ENCODE measurements around the gene IPCEF1.

IPCEF1 gene

DNA sequence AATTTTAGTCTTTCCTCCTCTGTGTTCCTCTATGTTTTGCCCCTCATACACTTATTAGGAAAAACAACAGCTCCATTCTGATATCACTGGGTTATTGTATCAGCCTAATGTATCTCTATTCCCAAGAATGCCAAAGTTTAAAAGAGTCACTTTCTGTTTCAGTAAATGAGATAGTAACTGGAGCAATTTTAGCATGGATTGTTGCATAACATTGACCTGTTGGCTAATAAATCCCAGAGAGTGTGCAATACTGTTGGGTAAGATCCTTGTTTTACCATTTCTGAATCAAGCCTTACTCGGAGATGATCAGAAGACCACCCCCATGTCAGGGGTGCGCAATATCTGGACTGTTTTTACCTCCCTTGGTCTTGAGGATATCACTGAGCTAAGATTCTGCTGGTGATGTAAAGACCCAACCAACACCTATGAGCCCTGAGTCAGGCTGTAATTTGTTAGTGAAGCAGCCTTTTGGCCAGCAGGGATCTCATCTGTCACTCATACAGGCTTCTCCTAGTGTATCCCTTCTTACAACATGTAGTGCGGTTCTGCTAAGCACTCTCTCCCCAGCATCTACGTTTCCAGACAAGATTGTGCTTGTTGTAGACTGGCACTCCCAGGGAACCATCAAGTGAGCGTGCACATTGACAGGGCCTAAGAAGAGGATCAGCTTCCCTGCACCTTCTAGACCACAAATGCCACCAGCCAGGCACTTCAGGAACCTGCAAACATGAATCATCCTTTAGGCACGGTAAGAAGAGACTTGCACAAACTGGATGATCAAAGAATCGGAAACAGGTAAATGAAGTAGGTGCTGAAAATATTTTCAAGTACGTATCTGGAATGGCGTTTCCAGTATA, 11.5 kb upstream of the IPCEF1 start:
- H3K4me1 ChIP-seq (ENCODE audit: control insufficient read depth, insufficient read depth, low read length) = peaks cover 6% of the 10 kb centered on the region
- H3K9me3 ChIP-seq (ENCODE audit: control insufficient read depth, low read length) = no peaks in the 10 kb centered on the region
- H3K27me3 ChIP-seq (ENCODE audit: control insufficient read depth, insufficient read depth, low read length) = no peaks in the 10 kb centered on the region
- H3K9ac ChIP-seq (ENCODE audit: low read length) = no peak overlapping the region
- no peaks in the 10 kb centered on the region for H3K36me3 ChIP-seq (ENCODE audit: control insufficient read depth, insufficient read depth, low read length)
- H3K4me3 ChIP-seq (ENCODE audit: low read length) = no peak overlapping the region

DNA sequence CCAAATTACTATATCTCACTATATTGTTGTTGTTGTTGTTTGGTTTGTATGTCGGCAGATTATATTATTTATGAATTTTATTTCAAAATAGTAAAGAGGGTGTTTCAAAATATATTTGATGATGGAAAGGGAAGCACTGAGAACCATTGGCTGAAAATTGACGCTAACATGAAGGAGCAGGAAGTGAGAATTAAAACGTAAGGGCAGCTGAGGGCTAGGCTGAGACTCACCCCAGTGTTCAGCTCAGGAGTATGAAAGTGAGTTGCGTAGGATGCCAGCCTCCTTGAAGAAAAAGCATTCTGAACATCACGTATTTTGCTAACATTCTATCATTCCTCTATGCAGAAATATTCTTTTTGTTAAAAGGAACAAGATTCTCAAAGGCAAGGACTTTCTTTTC, 10.7 kb upstream of the IPCEF1 start:
- Histone ChIP-seq H3K4me3 (ENCODE audit: low read length) (no peak overlapping the region), H3K4me1 (ENCODE audit: control insufficient read depth, insufficient read depth, low read length) (peaks cover 6% of the 10 kb centered on the region), H3K9me3 (ENCODE audit: control insufficient read depth, low read length) (no peaks in the 10 kb centered on the region), H3K36me3 (ENCODE audit: control insufficient read depth, insufficient read depth, low read length) (no peaks in the 10 kb centered on the region), H3K9ac (ENCODE audit: low read length) (no peak overlapping the region), H3K27me3 (ENCODE audit: control insufficient read depth, insufficient read depth, low read length) (no peaks in the 10 kb centered on the region)

DNA sequence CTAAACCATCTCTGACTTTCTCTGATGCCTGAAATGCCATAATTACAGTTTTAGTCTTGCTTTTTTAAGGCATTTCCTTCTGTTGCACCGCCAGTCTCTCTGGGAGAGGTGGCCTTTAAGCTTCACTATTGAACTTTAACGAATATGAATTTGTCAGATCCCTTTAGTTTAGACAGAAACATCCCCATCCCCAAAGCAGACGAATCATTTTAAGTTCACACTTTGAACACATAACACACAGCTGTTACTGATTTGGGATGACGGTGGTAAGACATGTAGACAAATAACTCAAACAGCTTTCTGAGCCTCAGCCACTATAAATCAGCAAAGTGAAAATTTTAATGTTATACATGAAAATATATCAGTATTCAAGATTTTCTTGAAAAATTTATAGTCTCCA, 7.2 kb upstream of the IPCEF1 start:
- Histone ChIP-seq H3K9ac (ENCODE audit: low read length) (no peak overlapping the region), H3K27me3 (ENCODE audit: control insufficient read depth, insufficient read depth, low read length) (no peaks in the 10 kb centered on the region), H3K9me3 (ENCODE audit: control insufficient read depth, low read length) (no peaks in the 10 kb centered on the region), H3K4me3 (ENCODE audit: low read length) (no peak overlapping the region), H3K36me3 (ENCODE audit: control insufficient read depth, insufficient read depth, low read length) (no peaks in the 10 kb centered on the region), H3K4me1 (ENCODE audit: control insufficient read depth, insufficient read depth, low read length) (no peaks in the 10 kb centered on the region)

DNA sequence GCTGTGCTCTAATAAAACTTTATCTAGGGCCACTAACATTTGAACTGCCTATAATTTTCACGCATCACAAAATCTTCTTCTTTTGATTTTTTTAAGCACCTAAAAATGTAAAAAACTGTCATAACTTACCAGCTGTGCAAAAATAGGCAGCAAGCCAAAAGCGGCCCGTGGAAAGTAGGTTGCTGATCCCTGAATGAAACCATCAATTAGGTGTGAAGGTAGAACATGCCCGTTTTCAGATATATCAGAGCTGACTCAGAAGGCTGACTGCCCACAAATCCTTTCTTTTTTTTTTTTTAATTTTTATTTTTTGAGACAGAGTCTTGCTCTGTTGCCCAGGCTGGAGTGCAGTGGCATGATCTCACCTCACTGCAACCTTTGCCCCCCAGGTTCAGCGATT, 4.9 kb upstream of the IPCEF1 start:
- H3K9ac ChIP-seq (ENCODE audit: low read length) = no peak overlapping the region

DNA sequence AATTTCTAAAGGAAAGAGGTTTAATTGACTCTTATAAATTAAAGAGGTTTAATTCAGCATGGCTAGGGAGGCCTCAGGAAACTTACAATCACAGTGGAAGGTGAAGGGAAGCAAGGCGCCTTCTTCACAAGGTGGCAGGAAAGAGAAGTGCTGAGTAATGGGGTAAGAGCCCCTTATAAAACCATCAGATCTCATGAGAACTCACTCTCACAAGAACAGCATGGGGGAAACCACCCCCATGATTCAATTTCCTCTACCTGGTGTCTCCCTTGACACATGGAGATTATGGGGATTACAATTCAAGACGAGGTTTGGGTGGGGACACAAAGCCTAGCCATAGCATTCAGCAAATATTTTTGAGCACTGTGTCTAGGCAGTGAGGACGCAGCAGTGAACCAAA, 3.9 kb upstream of the IPCEF1 start:
- no peaks in the 10 kb centered on the region for H3K36me3 ChIP-seq (ENCODE audit: control insufficient read depth, insufficient read depth, low read length)
- H3K9ac ChIP-seq (ENCODE audit: low read length) = no peak overlapping the region
- H3K4me3 ChIP-seq (ENCODE audit: low read length) = no peak overlapping the region
- H3K27me3 ChIP-seq (ENCODE audit: control insufficient read depth, insufficient read depth, low read length) = no peaks in the 10 kb centered on the region
- H3K4me1 ChIP-seq (ENCODE audit: control insufficient read depth, insufficient read depth, low read length) = no peaks in the 10 kb centered on the region
- no peaks in the 10 kb centered on the region for H3K9me3 ChIP-seq (ENCODE audit: control insufficient read depth, low read length)

More for the DNA sequence above, 4.9 kb upstream of the IPCEF1 start:
- Histone ChIP-seq H3K4me3 (ENCODE audit: low read length) (no peak overlapping the region), H3K4me1 (ENCODE audit: control insufficient read depth, insufficient read depth, low read length) (no peaks in the 10 kb centered on the region), H3K27me3 (ENCODE audit: control insufficient read depth, insufficient read depth, low read length) (no peaks in the 10 kb centered on the region), H3K36me3 (ENCODE audit: control insufficient read depth, insufficient read depth, low read length) (no peaks in the 10 kb centered on the region), H3K9me3 (ENCODE audit: control insufficient read depth, low read length) (no peaks in the 10 kb centered on the region)

DNA sequence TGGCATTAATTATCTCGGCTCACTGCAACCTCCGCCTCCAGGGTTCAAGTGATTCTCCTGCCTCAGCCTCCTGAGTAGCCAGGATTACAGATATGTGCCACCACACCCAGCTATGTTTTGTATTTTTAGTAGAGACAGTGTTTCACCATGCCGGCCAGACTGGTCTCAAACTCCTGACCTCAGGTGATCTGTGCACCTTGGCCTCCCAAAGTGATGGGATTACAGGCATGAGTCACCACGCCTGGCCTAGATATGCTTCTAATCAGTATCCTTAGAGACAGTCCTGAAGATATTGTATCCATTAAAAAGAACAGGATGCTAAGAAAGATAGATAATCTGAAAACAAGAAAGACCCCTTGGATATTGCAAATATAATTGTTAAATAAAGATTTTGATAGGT, 3.1 kb upstream of the IPCEF1 start:
- H3K27me3 ChIP-seq (ENCODE audit: control insufficient read depth, insufficient read depth, low read length) = no peaks in the 10 kb centered on the region
- no peaks in the 10 kb centered on the region for H3K36me3 ChIP-seq (ENCODE audit: control insufficient read depth, insufficient read depth, low read length)
- no peaks in the 10 kb centered on the region for H3K9me3 ChIP-seq (ENCODE audit: control insufficient read depth, low read length)
- H3K4me3 ChIP-seq (ENCODE audit: low read length) = no peak overlapping the region
- no peak overlapping the region for H3K9ac ChIP-seq (ENCODE audit: low read length)
- H3K4me1 ChIP-seq (ENCODE audit: control insufficient read depth, insufficient read depth, low read length) = no peaks in the 10 kb centered on the region

DNA sequence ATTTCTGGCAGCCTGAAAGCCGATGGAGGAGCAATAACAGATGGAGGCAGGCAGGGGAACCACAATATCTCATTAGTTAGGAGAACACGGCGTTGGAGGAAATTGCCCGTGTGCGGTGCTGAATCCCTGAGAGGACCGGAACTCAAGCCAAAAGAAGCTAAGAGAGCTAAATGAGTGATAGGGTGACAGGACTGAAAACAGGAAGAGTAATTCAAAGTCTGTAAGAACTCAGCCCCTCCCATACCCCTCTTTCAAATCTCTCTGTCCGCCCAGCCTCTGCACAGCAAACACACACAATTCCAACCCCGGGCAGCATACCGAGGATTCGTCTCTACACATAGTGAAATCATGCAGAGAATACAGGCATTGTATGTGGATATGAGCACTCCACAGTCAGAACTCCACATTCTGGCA, 2.6 kb upstream of the IPCEF1 start:
- no peaks in the 10 kb centered on the region for H3K27me3 ChIP-seq (ENCODE audit: control insufficient read depth, insufficient read depth, low read length)
- H3K9me3 ChIP-seq (ENCODE audit: control insufficient read depth, low read length) = no peaks in the 10 kb centered on the region
- H3K36me3 ChIP-seq (ENCODE audit: control insufficient read depth, insufficient read depth, low read length) = no peaks in the 10 kb centered on the region
- no peaks in the 10 kb centered on the region for H3K4me1 ChIP-seq (ENCODE audit: control insufficient read depth, insufficient read depth, low read length)
- no peak overlapping the region for H3K9ac ChIP-seq (ENCODE audit: low read length)
- no peak overlapping the region for H3K4me3 ChIP-seq (ENCODE audit: low read length)

DNA sequence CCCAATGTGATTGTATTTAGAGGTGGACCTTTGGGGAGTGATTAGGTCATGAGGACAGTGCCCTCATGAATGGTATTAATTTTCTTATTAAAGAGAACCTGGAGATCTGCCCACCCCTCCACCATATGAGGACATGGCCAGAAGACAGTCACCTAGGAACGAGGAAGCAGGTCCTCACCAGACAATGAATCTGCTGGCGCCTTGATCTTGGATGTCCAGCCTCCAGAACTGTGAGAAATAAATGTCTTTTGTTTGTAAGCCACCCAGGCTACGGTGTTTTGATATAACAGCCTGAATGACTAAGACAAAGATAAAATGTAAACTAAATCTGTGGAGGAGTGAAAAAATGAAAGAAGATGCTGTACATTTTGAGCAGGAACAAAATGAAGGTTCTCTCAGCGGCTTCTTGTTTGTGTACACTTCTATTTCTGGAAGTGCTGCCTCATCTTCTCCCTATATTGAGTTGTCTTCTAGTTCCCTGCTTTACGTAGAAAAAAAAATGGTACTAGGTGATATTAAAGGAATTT, 1.5 kb upstream of the IPCEF1 start:
- no peaks in the 10 kb centered on the region for H3K36me3 ChIP-seq (ENCODE audit: control insufficient read depth, insufficient read depth, low read length)
- no peak overlapping the region for H3K4me3 ChIP-seq (ENCODE audit: low read length)
- H3K4me1 ChIP-seq (ENCODE audit: control insufficient read depth, insufficient read depth, low read length) = no peaks in the 10 kb centered on the region
- H3K9ac ChIP-seq (ENCODE audit: low read length) = no peak overlapping the region
- H3K27me3 ChIP-seq (ENCODE audit: control insufficient read depth, insufficient read depth, low read length) = no peaks in the 10 kb centered on the region
- H3K9me3 ChIP-seq (ENCODE audit: control insufficient read depth, low read length) = no peaks in the 10 kb centered on the region

DNA sequence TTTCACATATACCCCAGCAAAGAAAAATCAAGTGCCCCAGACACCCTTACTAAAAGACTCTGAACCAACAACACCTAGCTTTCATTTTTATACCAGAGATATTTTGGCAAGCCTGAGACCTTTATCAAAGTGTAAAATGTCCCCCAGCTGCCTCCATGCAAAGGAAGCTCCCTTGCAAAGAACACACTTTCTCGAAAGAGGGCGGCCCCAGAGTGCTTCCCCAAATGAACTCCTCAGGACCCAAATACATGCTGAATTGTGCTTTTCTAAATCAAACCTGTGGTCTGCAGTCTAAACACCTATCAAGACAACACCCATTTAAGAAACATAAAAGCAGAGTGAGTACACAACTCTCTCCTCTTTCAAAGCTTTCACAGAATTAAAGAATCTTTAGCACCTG, 490 bp downstream of the IPCEF1 start:
- H3K9ac ChIP-seq (ENCODE audit: low read length) = no peak overlapping the region
- no peaks in the 10 kb centered on the region for H3K36me3 ChIP-seq (ENCODE audit: control insufficient read depth, insufficient read depth, low read length)
- H3K9me3 ChIP-seq (ENCODE audit: control insufficient read depth, low read length) = no peaks in the 10 kb centered on the region
- no peaks in the 10 kb centered on the region for H3K4me1 ChIP-seq (ENCODE audit: control insufficient read depth, insufficient read depth, low read length)
- no peaks in the 10 kb centered on the region for H3K27me3 ChIP-seq (ENCODE audit: control insufficient read depth, insufficient read depth, low read length)
- no peak overlapping the region for H3K4me3 ChIP-seq (ENCODE audit: low read length)

DNA sequence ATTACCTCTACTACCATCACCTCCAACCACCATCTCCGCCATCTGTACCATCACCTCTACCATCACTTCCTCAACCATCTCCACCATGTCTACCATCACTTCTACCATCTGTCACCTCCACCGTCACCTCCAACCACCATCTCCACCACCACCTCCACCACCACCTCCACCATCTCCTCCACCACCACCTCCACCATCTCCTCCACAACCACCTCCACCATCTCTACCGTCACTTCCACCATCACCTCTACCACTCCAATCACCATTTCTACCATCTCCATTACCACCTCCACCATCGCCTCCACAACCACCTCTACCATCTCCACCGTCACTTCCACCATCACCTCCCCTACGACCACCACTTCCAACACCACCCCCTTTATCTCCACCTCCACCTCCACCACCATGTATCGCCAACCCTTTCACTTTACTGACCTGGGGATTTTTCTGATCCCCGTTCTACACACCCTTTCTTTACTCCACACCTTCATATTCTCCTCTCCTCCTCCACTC, 2.3 kb downstream of the IPCEF1 start:
- H3K4me3 ChIP-seq (ENCODE audit: low read length) = no peak overlapping the region
- no peaks in the 10 kb centered on the region for H3K36me3 ChIP-seq (ENCODE audit: control insufficient read depth, insufficient read depth, low read length)
- no peak overlapping the region for H3K9ac ChIP-seq (ENCODE audit: low read length)
- H3K9me3 ChIP-seq (ENCODE audit: control insufficient read depth, low read length) = no peaks in the 10 kb centered on the region
- no peaks in the 10 kb centered on the region for H3K27me3 ChIP-seq (ENCODE audit: control insufficient read depth, insufficient read depth, low read length)
- H3K4me1 ChIP-seq (ENCODE audit: control insufficient read depth, insufficient read depth, low read length) = no peaks in the 10 kb centered on the region

DNA sequence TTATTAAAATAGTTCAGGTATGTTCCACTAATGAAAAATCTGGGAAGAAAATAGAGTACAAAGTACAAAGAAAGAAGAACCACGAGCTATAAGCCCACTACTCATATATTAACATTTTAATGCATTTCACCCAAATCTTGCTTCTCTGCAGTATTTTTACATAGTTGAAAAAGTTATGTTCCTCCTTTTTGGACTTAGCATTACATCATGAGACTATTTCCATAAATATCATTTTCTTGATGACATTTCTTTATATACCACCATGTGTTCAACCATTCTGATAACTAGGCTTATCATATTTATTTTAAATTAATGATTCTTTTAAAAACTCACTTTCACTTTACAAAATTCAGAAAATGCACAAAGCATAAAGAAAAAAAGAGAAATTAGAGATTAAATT, 3.0 kb downstream of the IPCEF1 start:
- Histone ChIP-seq H3K9ac (ENCODE audit: low read length) (no peak overlapping the region), H3K4me1 (ENCODE audit: control insufficient read depth, insufficient read depth, low read length) (no peaks in the 10 kb centered on the region)

DNA sequence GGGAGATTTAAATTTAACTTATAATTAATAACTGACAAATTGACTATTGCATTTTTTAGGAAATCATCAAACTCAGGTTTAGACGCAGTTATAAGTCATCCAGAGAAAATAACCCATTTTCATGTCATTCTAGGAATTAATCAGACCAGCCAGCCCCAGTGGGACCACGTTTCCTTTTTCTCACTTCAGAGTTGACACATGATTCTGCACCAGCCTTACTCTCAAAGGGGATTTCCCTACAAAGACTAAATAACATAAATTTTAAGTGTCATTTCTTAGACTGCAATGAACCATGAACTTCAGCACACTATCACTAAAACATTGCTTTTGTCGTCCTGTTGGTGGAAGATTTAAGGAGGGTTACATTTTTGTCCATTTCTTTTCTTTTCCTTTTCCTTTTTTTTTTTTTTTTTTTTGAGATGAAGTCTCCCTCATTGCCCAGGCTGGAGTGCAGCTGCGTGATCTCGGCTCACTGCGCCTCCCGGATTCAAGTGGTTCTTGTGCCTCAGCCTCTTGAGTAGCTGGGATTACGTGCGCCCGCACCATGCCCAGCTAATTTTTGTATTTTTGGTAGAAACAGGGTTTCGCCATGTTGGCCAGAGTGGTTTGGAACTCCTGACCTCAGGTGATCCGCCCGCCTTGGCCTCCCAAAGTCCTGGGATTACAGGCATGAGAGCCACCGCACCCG, 3.6 kb downstream of the IPCEF1 start:
- no peak overlapping the region for H3K4me3 ChIP-seq (ENCODE audit: low read length)
- H3K9me3 ChIP-seq (ENCODE audit: control insufficient read depth, low read length) = no peaks in the 10 kb centered on the region
- no peaks in the 10 kb centered on the region for H3K27me3 ChIP-seq (ENCODE audit: control insufficient read depth, insufficient read depth, low read length)
- no peak overlapping the region for H3K9ac ChIP-seq (ENCODE audit: low read length)
- H3K4me1 ChIP-seq (ENCODE audit: control insufficient read depth, insufficient read depth, low read length) = no peaks in the 10 kb centered on the region
- H3K36me3 ChIP-seq (ENCODE audit: control insufficient read depth, insufficient read depth, low read length) = no peaks in the 10 kb centered on the region

More for the DNA sequence above, 3.0 kb downstream of the IPCEF1 start:
- Histone ChIP-seq H3K36me3 (ENCODE audit: control insufficient read depth, insufficient read depth, low read length) (no peaks in the 10 kb centered on the region), H3K27me3 (ENCODE audit: control insufficient read depth, insufficient read depth, low read length) (no peaks in the 10 kb centered on the region), H3K9me3 (ENCODE audit: control insufficient read depth, low read length) (no peaks in the 10 kb centered on the region), H3K4me3 (ENCODE audit: low read length) (no peak overlapping the region)

Data from mucosa of stomach (tissue), 1 donor.